Vagina (tissue), 2 donors: ENCODE data around the gene CDH4. TPM values are rescaled to one million over a fixed set of nuclear protein-coding genes. Genes with fewer than 3 reads are reported as not detected.

Experiments used
- DNase-seq, 2 donors: peaks; one replicate each; pipeline ENCODE4 v3.0.0-alpha.2; 2017; ENCODE audit errors: extremely low spot score in 2 of 2
- H3K27ac ChIP-seq: fragments of 200-600 bp; sonication (generic); one replicate; pipeline ENCODE4 v1.5.1; 2019
- H3K27me3 ChIP-seq: fragments of 200-600 bp; sonication (generic); one replicate; pipeline ENCODE4 v1.5.1; 2019
- H3K36me3 ChIP-seq, 2 donors: fragments of 200-600 bp; sonication (generic); one replicate each; pipeline ENCODE4 v1.5.1; 2017 to 2019
- H3K4me1 ChIP-seq: fragments of 200-600 bp; sonication (generic); one replicate; pipeline ENCODE4 v1.5.1; 2019
- H3K4me3 ChIP-seq, 2 donors: fragments of 200-600 bp; sonication (generic); 1 replicate in 1 of 2; 2 replicates in 1 of 2; pipeline ENCODE4 v1.5.1; 2016 to 2019
- H3K9me3 ChIP-seq: fragments of 200-600 bp; sonication (generic); one replicate; pipeline ENCODE4 v1.5.1; 2019
- CTCF ChIP-seq, 3 experiments: fragments of 450-650 bp in 2 of 3; fragments of 200-600 bp in 1 of 3; sonication (generic) in 1 of 3; IDR thresholded peaks; one replicate each; pipeline ENCODE4 v1.5.1; 2017 to 2019; ENCODE audit warnings: antibody characterized with exemption in 3 of 3, mild to moderate bottlenecking in 2 of 3, moderate library complexity in 2 of 3
- POLR2A ChIP-seq, 2 donors: fragments of 450-650 bp; IDR thresholded peaks; one replicate each; pipeline ENCODE4 v1.6.1; 2017; ENCODE audit warnings: antibody characterized with exemption in 2 of 2, mild to moderate bottlenecking in 2 of 2, moderate library complexity in 2 of 2
- POLR2AphosphoS5 ChIP-seq, 2 donors: sonication (generic); formaldehyde crosslinking; IDR thresholded peaks; one replicate each; pipeline ENCODE4 v1.9.0; 2017; ENCODE audit warnings: antibody characterized with exemption in 2 of 2, mild to moderate bottlenecking in 2 of 2, low read depth in 1 of 2; ENCODE audit not compliant: insufficient read depth in 1 of 2
- intact Hi-C: fragments of 100-400 bp; cut with DNase I; formaldehyde crosslinking; loops from one replicate; pipeline ENCODE4 v1.15.1; 2023
- total RNA-seq: library from RNA; depleted of rRNA; stranded (reverse); fragments of >200 nt; gene quantifications from one replicate; pipeline ENCODE4 v1.2.3, GENCODE V29; 2016

Gene CDH4
- total RNA-seq, 1 donor from 2014 or later, result 0.25 TPM

GRCh38 chr20:61634376-61635145 lies 382.5 kb downstream of the CDH4 start:
- Histone ChIP-seq H3K27ac (no peak overlapping the region), H3K9me3 (no peaks in the 10 kb centered on the region), H3K4me3 (no peak overlapping the region), H3K36me3 (no peaks in the 10 kb centered on the region), H3K4me1 (no peaks in the 10 kb centered on the region), H3K27me3 (no peaks in the 10 kb centered on the region)
- TF ChIP-seq POLR2AphosphoS5 (IDR thresholded peaks at IDR 0.05; ENCODE audit: insufficient read depth in 1 of 2, low read depth in 1 of 2), result no peak
- intact Hi-C loops, result no loop called here
- no peak for DNase-seq

GRCh38 chr20:61635721-61636455 lies 383.8 kb downstream of the CDH4 start:
- TF ChIP-seq POLR2A (IDR thresholded peaks at IDR 0.05) (no peak), CTCF (IDR thresholded peaks at IDR 0.05) (no peak), POLR2AphosphoS5 (IDR thresholded peaks at IDR 0.05; ENCODE audit: insufficient read depth in 1 of 2, low read depth in 1 of 2) (no peak)
- Histone ChIP-seq H3K4me3 (no peak overlapping the region), H3K36me3 (no peaks in the 10 kb centered on the region), H3K27ac (no peak overlapping the region), H3K4me1 (no peaks in the 10 kb centered on the region), H3K27me3 (no peaks in the 10 kb centered on the region), H3K9me3 (no peaks in the 10 kb centered on the region)
- intact Hi-C loops, result no loop called here
- DNase-seq, result no peak

GRCh38 chr20:61636531-61637116 lies 384.6 kb downstream of the CDH4 start:
- Histone ChIP-seq H3K27me3 (no peaks in the 10 kb centered on the region), H3K4me3 (no peak overlapping the region), H3K9me3 (no peaks in the 10 kb centered on the region), H3K4me1 (no peaks in the 10 kb centered on the region), H3K27ac (no peak overlapping the region), H3K36me3 (no peaks in the 10 kb centered on the region)
- TF ChIP-seq POLR2A (IDR thresholded peaks at IDR 0.05) (no peak), POLR2AphosphoS5 (IDR thresholded peaks at IDR 0.05; ENCODE audit: insufficient read depth in 1 of 2, low read depth in 1 of 2) (no peak), CTCF (IDR thresholded peaks at IDR 0.05) (no peak)
- DNase-seq, result no peak
- intact Hi-C loops, result no loop called here

- DNase-seq, result no peak
- Histone ChIP-seq H3K27ac (no peak overlapping the region), H3K27me3 (no peaks in the 10 kb centered on the region), H3K4me1 (no peaks in the 10 kb centered on the region), H3K36me3 (no peaks in the 10 kb centered on the region), H3K9me3 (no peaks in the 10 kb centered on the region), H3K4me3 (no peak overlapping the region)
- intact Hi-C loops, result no loop called here
- no peak for TF ChIP-seq CTCF (IDR thresholded peaks at IDR 0.05)
- no peak for TF ChIP-seq POLR2A (IDR thresholded peaks at IDR 0.05)
- TF ChIP-seq POLR2AphosphoS5 (IDR thresholded peaks at IDR 0.05; ENCODE audit: insufficient read depth in 1 of 2, low read depth in 1 of 2), result no peak
These were observed 386.9 kb downstream of the CDH4 start for GRCh38 chr20:61638802-61639585.
